ENCODE results near the gene PCDH19. TPM values are rescaled to one million over a fixed set of nuclear protein-coding genes. Genes with fewer than 3 reads are reported as not detected.

PCDH19 gene
- polyA plus RNA-seq, 1 of the 3 experiments (the other 2 are of a cell fraction), result under 0.01 TPM

- H3K4me1 ChIP-seq (ENCODE audit: control insufficient read depth in 1 of 2, insufficient read depth in 2 of 2, low read depth in 1 of 2, low read length in 1 of 2), result no peaks in the 10 kb centered on the region
- H4K20me1 ChIP-seq (ENCODE audit: insufficient read depth), result no peaks in the 10 kb centered on the region
- no peak for DNase-seq
- under 1% methylated on average over 5 of the region's 5 CpGs for WGBS (ENCODE audit: low lambda C conversion rate)
- H3K79me2 ChIP-seq (ENCODE audit: insufficient read depth), result no peaks in the 10 kb centered on the region
- no peaks in the 10 kb centered on the region for H3K9me2 ChIP-seq
- no peak overlapping the region for H3K27ac ChIP-seq (ENCODE audit: low read depth in 2 of 2, low read length in 1 of 2)
- H3K36me3 ChIP-seq (replicated peaks in 1 of 2; ENCODE audit: control insufficient read depth in 1 of 2, insufficient read depth in 2 of 2, low read length in 1 of 2), result no peaks in the 10 kb centered on the region
- TF ChIP-seq SIN3A (IDR thresholded peaks at IDR 0.05; ENCODE audit: borderline replicate concordance, low read depth, low read length), result no peak
- TF ChIP-seq PBX3 (IDR thresholded peaks at IDR 0.05), result no peak
- no peak for TF ChIP-seq ZBTB33 (IDR thresholded peaks at IDR 0.05; ENCODE audit: borderline replicate concordance, low read depth)
- no peak for TF ChIP-seq NFIC (IDR thresholded peaks at IDR 0.05; ENCODE audit: borderline replicate concordance)
- no peak for TF ChIP-seq MEF2A (IDR thresholded peaks at IDR 0.05; ENCODE audit: borderline replicate concordance, low read depth)
- TF ChIP-seq USF1 (IDR thresholded peaks at IDR 0.05; ENCODE audit: borderline replicate concordance, low read depth), result no peak
- no peak for TF ChIP-seq POLR2AphosphoS5 (IDR thresholded peaks at IDR 0.05; ENCODE audit: low read depth, low read length)
- no peak for TF ChIP-seq IRF3 (IDR thresholded peaks at IDR 0.05; ENCODE audit: low read depth, low read length)
- TF ChIP-seq CTCF (IDR thresholded peaks at IDR 0.05), result no peak
- TF ChIP-seq GABPA (IDR thresholded peaks at IDR 0.05; ENCODE audit: low read depth), result no peak
- no peak for TF ChIP-seq ELF1 (IDR thresholded peaks at IDR 0.05)
- TF ChIP-seq RCOR1 (IDR thresholded peaks at IDR 0.05; ENCODE audit: low read length), result no peak
- H3K4me2 ChIP-seq, result no peak overlapping the region
- peaks cover 12% of the 10 kb centered on the region; the same call in 1 of the 2 replicates for H3K27me3 ChIP-seq (ENCODE audit: insufficient read depth)
- no peak overlapping the region for H3K4me3 ChIP-seq (ENCODE audit: low read depth in 2 of 2, low read length in 1 of 2)
- no peaks in the 10 kb centered on the region for H3F3A ChIP-seq (replicated peaks; ENCODE audit: insufficient read depth)
- no peaks in the 10 kb centered on the region for H3K9me3 ChIP-seq
- no peak overlapping the region for H3K9ac ChIP-seq
- ChIA-PET POLR2A (no interaction called here), CTCF (no interaction called here)
- H2AFZ ChIP-seq (ENCODE audit: low read depth), result no peak overlapping the region
Observed at GRCh38 chrX:100350704-100351489, 59.2 kb downstream of the PCDH19 start.
